ENCODE measurements around the gene TMEM232.
A peak's percentile ranks its signal among the peaks of the same experiment; 100 is the strongest.

Gene TMEM232

GRCh38 chr5:110442856-110443255, 283.6 kb downstream of the TMEM232 start:
- no peak for FAIRE-seq
- DNase-seq (ENCODE audit: extremely low spot score, insufficient read length, low read depth) = no peak

GRCh38 chr5:110441035-110441434, 285.4 kb downstream of the TMEM232 start:
- FAIRE-seq = no peak
- no peak for DNase-seq (ENCODE audit: extremely low spot score, insufficient read length, low read depth)

GRCh38 chr5:110440058-110440457, 286.4 kb downstream of the TMEM232 start:
- FAIRE-seq = no peak
- DNase-seq (ENCODE audit: extremely low spot score, insufficient read length, low read depth) = no peak

GRCh38 chr5:110439296-110439695, 287.2 kb downstream of the TMEM232 start:
- DNase-seq (ENCODE audit: extremely low spot score, insufficient read length, low read depth) (no peak), FAIRE-seq (no peak)

GRCh38 chr5:110435207-110435606, 291.3 kb downstream of the TMEM232 start:
- FAIRE-seq = no peak
- no peak for DNase-seq (ENCODE audit: extremely low spot score, insufficient read length, low read depth)

- FAIRE-seq = no peak
Observed at GRCh38 chr5:110431603-110432002, 294.9 kb downstream of the TMEM232 start.

GRCh38 chr5:110414360-110414759, 312.1 kb downstream of the TMEM232 start:
- FAIRE-seq = peak; percentile 29

More at GRCh38 chr5:110431603-110432002, 294.9 kb downstream of the TMEM232 start:
- no peak for DNase-seq (ENCODE audit: extremely low spot score, insufficient read length, low read depth)

GRCh38 chr5:110413856-110414255, 312.6 kb downstream of the TMEM232 start:
- no peak for DNase-seq (ENCODE audit: extremely low spot score, insufficient read length, low read depth)
- no peak for FAIRE-seq

More at GRCh38 chr5:110414360-110414759, 312.1 kb downstream of the TMEM232 start:
- no peak for DNase-seq (ENCODE audit: extremely low spot score, insufficient read length, low read depth)

GRCh38 chr5:110409571-110409970, 316.9 kb downstream of the TMEM232 start:
- no peak for FAIRE-seq
- no peak for DNase-seq (ENCODE audit: extremely low spot score, insufficient read length, low read depth)

- FAIRE-seq = no peak
- no peak for DNase-seq (ENCODE audit: extremely low spot score, insufficient read length, low read depth)
Observed at GRCh38 chr5:110402562-110402961, 323.9 kb downstream of the TMEM232 start.

GRCh38 chr5:110401881-110402280, 324.6 kb downstream of the TMEM232 start:
- FAIRE-seq (no peak), DNase-seq (ENCODE audit: extremely low spot score, insufficient read length, low read depth) (no peak)

- DNase-seq (ENCODE audit: extremely low spot score, insufficient read length, low read depth) (no peak), FAIRE-seq (no peak)
Observed at GRCh38 chr5:110398951-110399350, 327.5 kb downstream of the TMEM232 start.

GRCh38 chr5:110397281-110397680, 329.2 kb downstream of the TMEM232 start:
- DNase-seq (ENCODE audit: extremely low spot score, insufficient read length, low read depth) = no peak
- FAIRE-seq = no peak

- FAIRE-seq (no peak), DNase-seq (ENCODE audit: extremely low spot score, insufficient read length, low read depth) (no peak)
Observed at GRCh38 chr5:110386782-110387181, 339.7 kb downstream of the TMEM232 start.

GRCh38 chr5:110383231-110383630, 343.2 kb downstream of the TMEM232 start:
- DNase-seq (ENCODE audit: extremely low spot score, insufficient read length, low read depth) (no peak), FAIRE-seq (no peak)

GRCh38 chr5:110377943-110378342, 348.5 kb downstream of the TMEM232 start:
- FAIRE-seq (no peak), DNase-seq (ENCODE audit: extremely low spot score, insufficient read length, low read depth) (no peak)

- DNase-seq (ENCODE audit: extremely low spot score, insufficient read length, low read depth) (no peak), FAIRE-seq (no peak)
Observed at GRCh38 chr5:110377361-110377760, 349.1 kb downstream of the TMEM232 start.

GRCh38 chr5:110376281-110376951, 350.1 kb downstream of the TMEM232 start:
- DNase-seq (ENCODE audit: extremely low spot score, insufficient read length, low read depth) (no peak), FAIRE-seq (no peak)

GRCh38 chr5:110371725-110372041, 354.8 kb downstream of the TMEM232 start:
- DNase-seq (ENCODE audit: extremely low spot score, insufficient read length, low read depth) = no peak

GRCh38 chr5:110371011-110371724, 355.3 kb downstream of the TMEM232 start:
- peak; percentile 33 for FAIRE-seq
- DNase-seq (ENCODE audit: extremely low spot score, insufficient read length, low read depth) = no peak

More at GRCh38 chr5:110371725-110372041, 354.8 kb downstream of the TMEM232 start:
- FAIRE-seq = peak; percentile 73
